Testis (tissue), 2 donors: ENCODE measurements around the gene RFT1.

Source experiments
- CTCF ChIP-seq, 3 experiments: fragments of 450-650 bp in 2 of 3; fragments of 200-600 bp in 1 of 3; sonication (generic) in 1 of 3; IDR thresholded peaks; one replicate each; pipeline ENCODE4 v1.5.1; 2016 to 2019; ENCODE audit warnings: antibody characterized with exemption in 3 of 3, mild to moderate bottlenecking in 2 of 3, moderate library complexity in 1 of 3
- POLR2A ChIP-seq: fragments of 450-650 bp; IDR thresholded peaks from one replicate; pipeline ENCODE4 v1.6.1; 2017; ENCODE audit warnings: antibody characterized with exemption, mild to moderate bottlenecking, moderate library complexity

GRCh38 chr3:53111822-53112221 is 18.4 kb downstream of the RFT1 start:
- no peak for TF ChIP-seq POLR2A
- no peak for TF ChIP-seq CTCF (IDR thresholded peaks at IDR 0.05)
